ENCODE data around the gene PRR13.

Gene PRR13

DNA sequence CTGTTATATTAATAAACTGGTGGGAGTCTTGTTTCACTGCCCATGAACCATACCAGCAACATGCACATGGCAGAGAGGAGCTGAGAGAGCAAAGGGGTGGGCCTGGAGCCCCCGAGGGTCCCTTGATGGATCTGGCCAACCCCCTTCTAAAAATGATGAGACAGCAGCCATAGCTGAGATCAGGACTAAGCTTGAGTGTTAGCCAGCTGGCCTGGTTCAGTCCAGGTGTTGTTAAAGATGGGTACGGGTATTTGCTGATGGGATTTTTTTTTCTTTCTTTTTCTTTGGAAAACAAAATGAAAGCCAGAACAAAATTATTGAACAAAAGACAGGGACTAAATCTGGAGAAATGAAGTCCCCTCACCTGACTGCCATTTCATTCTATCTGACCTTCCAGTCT lies 26.3 kb downstream of the PRR13 start:
- FAIRE-seq (no peak), DNase-seq (ENCODE audit: insufficient read length, low spot score) (no peak)
- TF ChIP-seq, protein P1, sequence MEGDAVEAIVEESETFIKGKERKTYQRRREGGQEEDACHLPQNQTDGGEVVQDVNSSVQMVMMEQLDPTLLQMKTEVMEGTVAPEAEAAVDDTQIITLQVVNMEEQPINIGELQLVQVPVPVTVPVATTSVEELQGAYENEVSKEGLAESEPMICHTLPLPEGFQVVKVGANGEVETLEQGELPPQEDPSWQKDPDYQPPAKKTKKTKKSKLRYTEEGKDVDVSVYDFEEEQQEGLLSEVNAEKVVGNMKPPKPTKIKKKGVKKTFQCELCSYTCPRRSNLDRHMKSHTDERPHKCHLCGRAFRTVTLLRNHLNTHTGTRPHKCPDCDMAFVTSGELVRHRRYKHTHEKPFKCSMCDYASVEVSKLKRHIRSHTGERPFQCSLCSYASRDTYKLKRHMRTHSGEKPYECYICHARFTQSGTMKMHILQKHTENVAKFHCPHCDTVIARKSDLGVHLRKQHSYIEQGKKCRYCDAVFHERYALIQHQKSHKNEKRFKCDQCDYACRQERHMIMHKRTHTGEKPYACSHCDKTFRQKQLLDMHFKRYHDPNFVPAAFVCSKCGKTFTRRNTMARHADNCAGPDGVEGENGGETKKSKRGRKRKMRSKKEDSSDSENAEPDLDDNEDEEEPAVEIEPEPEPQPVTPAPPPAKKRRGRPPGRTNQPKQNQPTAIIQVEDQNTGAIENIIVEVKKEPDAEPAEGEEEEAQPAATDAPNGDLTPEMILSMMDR (IDR thresholded peaks at IDR 0.05; ENCODE audit: insufficient read depth, missing control alignments) = no peak

DNA sequence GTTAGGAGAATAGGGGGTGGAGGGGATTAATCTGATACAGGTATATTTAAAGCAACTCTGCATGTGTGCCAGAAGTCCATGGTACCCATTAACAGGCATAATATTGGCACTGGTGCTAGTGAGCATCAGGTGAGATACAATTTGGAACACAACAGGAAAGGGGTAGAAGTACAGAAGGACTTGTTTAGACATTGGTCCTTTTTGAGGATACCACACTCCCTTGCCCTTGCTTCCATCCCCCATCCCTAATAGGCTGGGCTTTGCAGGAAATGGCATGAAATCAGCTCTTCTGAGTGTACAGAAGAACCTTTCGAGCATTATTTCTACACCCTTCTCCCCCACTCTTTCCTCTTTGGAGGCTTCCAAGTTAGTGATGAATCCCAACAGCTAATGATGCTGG lies 26.7 kb downstream of the PRR13 start:
- TF ChIP-seq, protein P1 (IDR thresholded peaks at IDR 0.05; ENCODE audit: insufficient read depth, missing control alignments) = no peak
- FAIRE-seq (no peak), DNase-seq (ENCODE audit: insufficient read length, low spot score) (no peak)

DNA sequence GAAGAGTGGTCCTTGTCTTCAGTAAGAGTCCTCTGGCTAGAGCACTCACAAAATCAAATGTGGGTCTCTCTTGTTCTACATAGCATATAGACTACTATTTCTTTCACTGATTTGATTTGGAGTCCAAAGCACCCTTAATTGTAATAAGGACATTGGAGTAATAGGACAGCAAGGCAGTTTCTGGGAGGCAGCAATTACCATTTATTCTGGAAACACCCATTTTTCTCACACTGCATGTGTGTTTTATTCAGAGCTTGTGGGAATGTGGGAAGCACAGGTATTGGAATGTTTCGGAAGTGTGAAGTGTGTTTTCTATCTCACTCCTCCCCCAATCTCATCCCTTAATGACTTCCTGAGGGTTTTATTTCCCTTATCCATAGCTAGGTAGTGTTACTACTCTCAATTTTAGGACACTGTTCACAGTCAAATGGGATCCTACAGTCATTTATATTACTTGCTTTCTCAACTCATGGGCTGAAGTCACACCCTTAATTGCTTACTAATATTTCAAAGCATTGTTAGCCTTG lies 30.6 kb downstream of the PRR13 start:
- FAIRE-seq (no peak), DNase-seq (ENCODE audit: insufficient read length, low spot score) (no peak)
- TF ChIP-seq, protein P1 (IDR thresholded peaks at IDR 0.05; ENCODE audit: insufficient read depth, missing control alignments) = no peak

DNA sequence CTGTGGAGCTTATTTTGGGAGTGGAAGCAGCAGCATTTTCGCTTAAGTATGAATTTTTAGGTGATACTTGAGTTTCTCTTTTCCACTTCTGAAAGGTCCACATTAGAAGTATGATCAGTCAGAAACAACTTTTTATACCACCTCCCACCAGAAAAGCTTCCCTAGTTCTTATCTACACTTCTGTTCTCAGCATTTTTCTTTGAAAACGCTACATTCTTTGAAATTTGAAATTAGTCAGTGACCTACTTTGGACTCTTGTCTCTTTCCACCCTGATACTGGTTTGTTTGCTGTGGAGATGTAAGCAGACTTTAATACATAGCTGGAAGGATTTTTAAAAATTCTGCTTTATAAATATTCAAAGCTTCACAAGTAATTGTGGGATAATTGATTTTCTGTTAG lies 32.5 kb downstream of the PRR13 start:
- DNase-seq (ENCODE audit: insufficient read length, low spot score) = no peak
- FAIRE-seq = no peak
- TF ChIP-seq, protein P1 (IDR thresholded peaks at IDR 0.05; ENCODE audit: insufficient read depth, missing control alignments) = no peak

DNA sequence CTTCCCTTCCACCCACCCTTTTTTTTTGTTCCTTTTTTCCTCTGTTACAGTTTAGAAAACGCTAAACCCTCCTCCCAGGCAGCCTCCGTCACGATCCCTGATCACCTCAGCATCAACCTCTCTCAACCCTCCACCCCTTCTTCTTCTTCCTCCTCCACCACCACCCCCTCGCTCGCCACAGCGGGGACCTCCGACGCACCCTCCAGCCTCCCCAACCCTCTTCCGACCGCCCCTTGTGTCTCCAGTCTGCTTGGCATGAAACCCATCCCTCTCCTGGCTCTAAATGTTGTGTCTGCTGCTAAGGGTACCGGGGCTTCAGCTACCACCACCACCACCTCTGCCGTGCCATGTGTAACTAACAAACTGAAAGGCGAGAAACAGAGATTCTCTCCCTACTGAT lies 33.3 kb downstream of the PRR13 start:
- TF ChIP-seq, protein P1 (IDR thresholded peaks at IDR 0.05; ENCODE audit: insufficient read depth, missing control alignments) = no peak
- no peak for FAIRE-seq

DNA sequence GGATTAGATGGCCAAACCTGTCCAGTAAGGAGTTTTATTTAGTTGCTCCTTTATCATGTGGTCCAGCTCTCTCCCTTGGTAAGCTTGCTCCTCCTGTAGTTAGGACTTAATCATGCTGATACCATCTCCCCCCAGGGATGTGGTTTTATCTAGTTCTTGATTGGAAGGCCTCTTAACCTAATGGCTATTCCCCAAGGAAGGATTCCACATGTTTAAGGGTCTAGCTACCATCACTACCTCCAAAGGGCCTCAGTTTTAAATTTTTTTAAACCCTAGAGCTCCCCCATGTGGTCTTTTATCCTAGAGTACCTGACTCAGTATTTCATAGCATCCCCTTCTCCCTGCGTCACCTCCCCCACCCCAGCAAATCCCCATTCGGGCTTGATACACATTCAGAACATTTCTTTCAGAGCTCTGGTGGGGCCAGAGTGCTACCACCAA lies 35.3 kb downstream of the PRR13 start:
- TF ChIP-seq, protein P1 (IDR thresholded peaks at IDR 0.05; ENCODE audit: insufficient read depth, missing control alignments) = peak; percentile 38
- FAIRE-seq (peak; percentile 48), DNase-seq (ENCODE audit: insufficient read length, low spot score) (no peak)

More for the DNA sequence above, 33.3 kb downstream of the PRR13 start:
- no peak for DNase-seq (ENCODE audit: insufficient read length, low spot score)

DNA sequence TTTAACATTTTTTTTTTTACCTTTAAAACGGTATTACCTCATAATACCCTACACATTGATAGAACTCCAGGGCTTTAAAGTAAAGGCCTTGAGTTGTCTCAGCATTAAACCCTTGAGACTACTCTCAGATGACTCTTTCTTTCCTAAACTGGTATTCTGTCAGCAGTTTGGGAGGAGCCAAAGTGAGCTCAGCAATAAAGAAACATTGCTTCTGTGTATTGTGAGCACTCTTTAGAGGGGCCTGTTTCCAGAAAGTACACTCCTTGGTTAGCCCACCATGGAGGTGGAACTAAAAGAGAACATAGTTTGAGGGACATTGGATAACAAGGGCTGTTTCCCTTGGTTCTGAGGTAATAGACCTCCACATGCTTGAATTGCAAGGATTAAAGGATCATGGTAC lies 37.3 kb downstream of the PRR13 start:
- TF ChIP-seq, protein P1 (IDR thresholded peaks at IDR 0.05; ENCODE audit: insufficient read depth, missing control alignments) = no peak
- DNase-seq (ENCODE audit: insufficient read length, low spot score) = no peak
- FAIRE-seq = no peak
